ENCODE data around the gene MARS1.

The MARS1 gene

DNA sequence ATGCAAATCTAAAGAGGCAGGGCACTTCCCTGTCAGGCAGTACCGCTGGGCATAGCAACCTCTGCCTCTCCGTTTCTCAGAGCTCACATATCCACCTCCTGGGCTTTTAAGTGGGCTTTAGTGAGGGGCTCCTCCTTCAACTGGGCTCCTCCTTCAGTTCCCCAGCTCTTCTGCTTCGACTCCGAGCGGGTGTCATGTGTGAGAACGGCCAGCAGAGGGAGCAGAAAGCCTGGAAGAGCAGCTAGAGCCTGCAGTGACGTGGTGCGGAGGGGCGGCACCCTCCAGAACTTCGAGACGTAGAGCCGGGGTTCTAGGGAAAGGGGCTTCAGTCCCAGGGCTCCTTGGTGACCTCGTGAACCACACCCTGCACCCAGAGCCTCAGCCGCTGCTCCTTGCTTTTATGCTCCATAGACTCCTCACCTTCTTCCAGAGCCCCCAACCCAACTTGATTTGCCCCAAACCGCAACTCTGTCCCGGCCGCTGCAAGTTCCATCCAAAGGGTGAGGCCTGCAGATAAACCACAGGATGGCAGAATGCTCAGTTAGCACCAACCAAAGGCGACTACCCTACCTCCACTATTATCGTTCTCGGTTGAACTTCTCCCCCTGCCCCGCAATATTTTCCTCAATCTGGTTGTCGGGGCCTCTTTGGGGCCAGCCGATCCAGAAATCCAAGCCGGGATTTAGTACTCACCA is 28.7 kb upstream of the MARS1 start:
- H3K27me3 ChIP-seq (ENCODE audit: control insufficient read depth, insufficient read depth, low read length): no peaks in the 10 kb centered on the region
- H3K4me1 ChIP-seq (ENCODE audit: control insufficient read depth, insufficient read depth, low read length): peaks cover 31% of the 10 kb centered on the region
- H3K9me3 ChIP-seq (ENCODE audit: control insufficient read depth, insufficient read depth, low read length): no peaks in the 10 kb centered on the region
- no peaks in the 10 kb centered on the region for H3K36me3 ChIP-seq (ENCODE audit: control insufficient read depth, insufficient read depth, low read length)
- H3K4me3 ChIP-seq (ENCODE audit: low read depth, low read length): peak overlapping the region; percentile 86
- peak overlapping the region; percentile 74 for H3K27ac ChIP-seq (ENCODE audit: low read depth, low read length)
- peak overlapping the region; percentile 45 for H3K9ac ChIP-seq (ENCODE audit: low read depth, low read length)

DNA sequence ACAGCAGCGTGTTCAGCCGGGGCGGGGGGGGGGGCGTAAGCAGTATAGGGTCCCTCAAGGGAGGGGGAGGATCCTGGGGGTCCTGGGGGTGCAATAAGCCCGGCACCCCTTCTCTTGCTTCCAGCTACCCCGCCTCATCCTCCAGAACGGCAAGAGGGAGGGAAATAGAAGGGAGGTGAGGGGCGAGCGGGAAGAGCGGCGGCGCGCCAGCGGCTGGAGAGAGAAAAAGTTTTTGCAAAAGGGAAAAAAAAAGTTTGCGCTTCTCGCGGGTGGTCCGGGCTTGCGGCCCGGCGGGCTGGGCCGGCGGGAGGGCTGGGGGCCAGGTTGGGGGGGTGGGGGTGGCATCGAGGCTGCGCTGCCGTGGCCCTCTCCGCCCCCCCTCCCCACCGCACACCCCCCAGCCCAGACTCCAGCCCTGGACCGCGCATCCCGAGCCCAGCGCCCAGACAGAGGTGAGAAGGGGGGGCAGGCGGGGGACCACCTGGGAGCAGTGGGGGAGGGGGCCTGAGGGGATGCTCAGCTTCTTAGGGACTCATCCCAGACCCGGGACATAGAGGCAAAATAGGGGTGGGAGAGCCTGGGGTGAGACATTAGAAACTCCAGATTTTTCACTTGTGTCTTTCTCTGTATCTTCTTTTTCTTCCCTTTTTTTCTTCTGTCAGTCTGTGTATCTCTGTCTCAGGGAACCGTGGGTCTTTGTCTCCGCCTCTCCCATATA is 28.0 kb upstream of the MARS1 start, which contains the start of gene GLI1:
GLI1 (plus strand) TSS at position 36 of the 718 bp plus-strand sequence. CDS start 3,907 bp downstream, outside the sequence.
- Histone ChIP-seq H3K27me3 (ENCODE audit: control insufficient read depth, insufficient read depth, low read length) (no peaks in the 10 kb centered on the region), H3K4me3 (ENCODE audit: low read depth, low read length) (peak within 1 kb of the TSS; percentile 87), H3K9ac (ENCODE audit: low read depth, low read length) (peak within 1 kb of the TSS; percentile 45), H3K27ac (ENCODE audit: low read depth, low read length) (peak within 1 kb of the TSS; percentile 94), H3K36me3 (ENCODE audit: control insufficient read depth, insufficient read depth, low read length) (peaks cover 4% of the 10 kb centered on the region; the same call in 1 of the 2 replicates), H3K4me1 (ENCODE audit: control insufficient read depth, insufficient read depth, low read length) (peaks cover 25% of the 10 kb centered on the region), H3K9me3 (ENCODE audit: control insufficient read depth, insufficient read depth, low read length) (no peaks in the 10 kb centered on the region)

DNA sequence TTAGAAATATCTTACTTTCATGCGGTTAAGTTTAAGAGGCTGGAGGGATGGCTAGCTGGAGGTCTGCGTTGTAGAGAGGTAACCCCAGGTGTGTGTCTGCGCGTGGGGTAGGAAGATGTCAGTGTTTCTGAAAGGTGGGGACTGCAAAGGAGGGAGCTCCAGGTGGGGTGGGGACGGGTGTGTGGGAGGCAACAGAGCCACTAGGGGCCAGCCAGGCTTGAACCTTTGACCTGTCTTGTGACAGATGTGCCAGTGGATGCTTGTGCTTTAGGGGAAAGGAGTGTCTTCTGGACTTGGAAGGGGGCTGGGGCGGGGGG is 27.4 kb upstream of the MARS1 start:
- Histone ChIP-seq H3K27me3 (ENCODE audit: control insufficient read depth, insufficient read depth, low read length) (no peaks in the 10 kb centered on the region), H3K9me3 (ENCODE audit: control insufficient read depth, insufficient read depth, low read length) (no peaks in the 10 kb centered on the region), H3K9ac (ENCODE audit: low read depth, low read length) (peak overlapping the region; percentile 22; the same call in 1 of the 2 replicates), H3K27ac (ENCODE audit: low read depth, low read length) (peak overlapping the region; percentile 94), H3K4me1 (ENCODE audit: control insufficient read depth, insufficient read depth, low read length) (peaks cover 22% of the 10 kb centered on the region), H3K4me3 (ENCODE audit: low read depth, low read length) (peak overlapping the region; percentile 87), H3K36me3 (ENCODE audit: control insufficient read depth, insufficient read depth, low read length) (peaks cover 4% of the 10 kb centered on the region; the same call in 1 of the 2 replicates)

DNA sequence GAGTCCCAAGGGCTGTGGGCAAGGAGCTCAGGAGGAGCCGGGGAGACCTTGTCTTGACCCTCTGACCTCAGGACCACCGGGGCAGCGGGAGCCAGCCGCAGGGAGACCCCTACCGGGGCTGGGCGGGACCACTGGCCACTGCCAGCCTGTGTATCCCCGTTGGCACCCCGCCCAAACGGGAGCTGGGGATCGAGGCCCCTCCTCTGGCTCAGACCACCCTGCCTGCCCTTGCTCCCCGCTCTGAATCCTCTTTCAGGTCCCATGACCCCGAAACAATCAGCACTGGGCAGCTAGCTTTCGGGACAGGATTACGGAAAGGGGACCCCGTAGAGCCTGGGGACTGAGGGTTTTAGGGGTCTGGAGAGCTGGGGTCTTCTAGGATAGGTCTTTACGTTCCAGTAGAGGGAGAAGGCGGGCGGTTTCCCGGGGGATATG is 27.0 kb upstream of the MARS1 start:
- peaks cover 17% of the 10 kb centered on the region for H3K4me1 ChIP-seq (ENCODE audit: control insufficient read depth, insufficient read depth, low read length)
- H3K27ac ChIP-seq (ENCODE audit: low read depth, low read length): peak overlapping the region; percentile 94
- peak overlapping the region; percentile 82 for H3K9ac ChIP-seq (ENCODE audit: low read depth, low read length)

DNA sequence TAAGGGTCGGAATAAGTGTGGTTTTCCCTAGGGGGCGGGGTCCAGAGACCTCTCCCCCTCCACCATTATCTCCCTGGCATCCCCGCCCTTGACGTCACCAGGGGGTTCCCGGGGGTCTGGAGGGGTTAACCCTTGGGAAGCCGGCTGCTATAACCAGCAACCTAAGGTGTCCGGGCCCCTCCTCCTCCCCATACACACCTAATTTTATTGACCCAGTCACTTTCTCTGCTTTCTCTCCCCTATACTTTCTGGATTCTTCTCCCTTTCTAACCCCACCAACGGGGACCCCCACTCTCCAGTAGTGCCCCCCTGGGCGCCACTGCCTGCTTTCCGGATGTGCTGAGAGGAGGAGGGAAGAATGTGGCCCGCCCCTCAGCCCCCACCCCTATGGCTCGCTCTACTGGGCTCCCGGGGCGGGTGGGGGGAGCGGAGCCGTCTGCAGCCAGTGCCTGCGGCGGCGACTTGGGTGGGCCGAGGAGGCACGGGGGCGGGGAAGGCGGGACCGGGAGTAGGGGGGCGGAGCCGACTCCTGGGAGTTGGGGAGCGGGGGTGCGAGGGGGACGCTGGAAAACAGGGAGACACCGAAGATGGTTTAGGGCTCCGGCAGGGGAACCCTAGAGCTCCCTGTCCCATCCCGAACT is 26.5 kb upstream of the MARS1 start:
- H3K36me3 ChIP-seq (ENCODE audit: control insufficient read depth, insufficient read depth, low read length): peaks cover 13% of the 10 kb centered on the region; the same call in 1 of the 2 replicates
- H3K4me3 ChIP-seq (ENCODE audit: low read depth, low read length): peak overlapping the region; percentile 87
- peak overlapping the region; percentile 82 for H3K9ac ChIP-seq (ENCODE audit: low read depth, low read length)
- peak overlapping the region; percentile 94 for H3K27ac ChIP-seq (ENCODE audit: low read depth, low read length)
- H3K27me3 ChIP-seq (ENCODE audit: control insufficient read depth, insufficient read depth, low read length): no peaks in the 10 kb centered on the region
- H3K4me1 ChIP-seq (ENCODE audit: control insufficient read depth, insufficient read depth, low read length): peaks cover 14% of the 10 kb centered on the region
- H3K9me3 ChIP-seq (ENCODE audit: control insufficient read depth, insufficient read depth, low read length): no peaks in the 10 kb centered on the region

More for the DNA sequence above, 27.0 kb upstream of the MARS1 start:
- Histone ChIP-seq H3K9me3 (ENCODE audit: control insufficient read depth, insufficient read depth, low read length) (no peaks in the 10 kb centered on the region), H3K36me3 (ENCODE audit: control insufficient read depth, insufficient read depth, low read length) (peaks cover 8% of the 10 kb centered on the region; the same call in 1 of the 2 replicates), H3K4me3 (ENCODE audit: low read depth, low read length) (peak overlapping the region; percentile 87), H3K27me3 (ENCODE audit: control insufficient read depth, insufficient read depth, low read length) (no peaks in the 10 kb centered on the region)

DNA sequence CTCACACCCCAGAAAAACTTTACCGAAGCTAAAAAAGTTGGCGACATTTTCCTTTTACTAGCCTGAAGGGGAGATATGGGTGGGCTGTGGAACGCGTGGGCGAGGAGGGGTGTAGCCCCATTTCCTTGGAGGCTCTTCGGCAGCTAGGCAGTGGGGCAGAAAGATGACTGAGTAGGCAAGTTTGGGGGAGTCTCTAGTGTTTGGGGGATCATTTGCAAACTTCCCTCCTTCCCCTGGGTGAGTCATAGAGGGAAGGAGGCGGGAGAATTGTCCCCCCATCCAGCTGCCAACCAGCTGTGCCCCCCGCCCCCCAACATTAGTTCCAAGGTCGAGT is 26.0 kb upstream of the MARS1 start:
- Histone ChIP-seq H3K27ac (ENCODE audit: low read depth, low read length) (peak overlapping the region; percentile 94), H3K36me3 (ENCODE audit: control insufficient read depth, insufficient read depth, low read length) (peaks cover 13% of the 10 kb centered on the region; the same call in 1 of the 2 replicates), H3K4me3 (ENCODE audit: low read depth, low read length) (peak overlapping the region; percentile 87), H3K4me1 (ENCODE audit: control insufficient read depth, insufficient read depth, low read length) (peaks cover 10% of the 10 kb centered on the region), H3K27me3 (ENCODE audit: control insufficient read depth, insufficient read depth, low read length) (no peaks in the 10 kb centered on the region), H3K9me3 (ENCODE audit: control insufficient read depth, insufficient read depth, low read length) (no peaks in the 10 kb centered on the region), H3K9ac (ENCODE audit: low read depth, low read length) (peak overlapping the region; percentile 82)

DNA sequence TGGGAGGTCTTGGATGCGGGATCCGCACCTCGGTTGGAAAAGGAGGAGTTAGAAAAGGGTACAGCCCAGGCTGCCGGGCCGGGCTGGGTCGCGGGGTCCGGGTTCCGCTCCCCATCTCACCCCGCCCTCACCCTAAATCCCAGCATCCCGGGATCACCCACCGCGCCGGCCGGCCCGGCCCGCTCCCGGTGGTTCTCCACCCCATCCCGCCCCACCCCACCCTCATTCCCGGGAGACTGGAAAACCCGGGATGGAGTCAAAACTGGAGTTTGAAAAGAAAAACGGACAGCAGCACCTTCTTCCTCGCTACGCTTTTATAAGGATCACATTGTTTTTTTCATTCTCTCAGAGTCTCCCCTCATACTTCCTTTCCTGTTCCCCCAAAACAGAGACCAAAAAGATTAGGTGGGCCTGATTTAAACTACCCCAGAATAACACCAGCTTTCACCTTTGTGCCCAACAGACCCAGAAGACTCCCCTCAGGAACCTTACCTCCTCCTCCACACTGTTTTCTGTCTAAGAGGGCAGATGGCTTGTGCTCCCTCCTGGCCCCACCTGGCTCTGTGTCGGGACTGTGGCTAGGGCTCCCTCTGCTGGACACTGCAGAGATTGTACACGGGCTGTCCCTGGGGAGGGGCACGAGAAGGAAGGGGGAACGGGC is 25.5 kb upstream of the MARS1 start:
- Histone ChIP-seq H3K9ac (ENCODE audit: low read depth, low read length) (peak overlapping the region; percentile 82), H3K9me3 (ENCODE audit: control insufficient read depth, insufficient read depth, low read length) (no peaks in the 10 kb centered on the region), H3K27me3 (ENCODE audit: control insufficient read depth, insufficient read depth, low read length) (no peaks in the 10 kb centered on the region), H3K27ac (ENCODE audit: low read depth, low read length) (peak overlapping the region; percentile 94), H3K4me3 (ENCODE audit: low read depth, low read length) (peak overlapping the region; percentile 87), H3K4me1 (ENCODE audit: control insufficient read depth, insufficient read depth, low read length) (peaks cover 10% of the 10 kb centered on the region), H3K36me3 (ENCODE audit: control insufficient read depth, insufficient read depth, low read length) (peaks cover 16% of the 10 kb centered on the region; the same call in 1 of the 2 replicates)

DNA sequence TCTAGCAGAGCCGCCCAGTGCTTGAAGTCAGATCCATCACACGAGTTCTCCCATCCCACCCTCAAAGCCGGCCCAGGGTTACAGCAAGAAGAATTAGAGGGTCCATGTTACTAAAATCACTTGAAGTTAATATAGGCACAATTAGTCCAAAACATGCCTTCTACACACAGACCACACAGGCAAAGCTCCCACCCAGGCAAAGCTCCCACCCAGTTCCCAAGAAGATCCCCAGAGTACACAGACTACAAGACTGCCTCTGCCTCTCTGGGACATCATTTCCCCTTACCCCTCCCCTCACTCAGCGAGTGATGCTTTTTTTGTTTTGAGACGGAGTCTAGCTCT is 25.0 kb upstream of the MARS1 start:
- Histone ChIP-seq H3K9ac (ENCODE audit: low read depth, low read length) (no peak overlapping the region), H3K36me3 (ENCODE audit: control insufficient read depth, insufficient read depth, low read length) (peaks cover 16% of the 10 kb centered on the region; the same call in 1 of the 2 replicates), H3K4me1 (ENCODE audit: control insufficient read depth, insufficient read depth, low read length) (peaks cover 10% of the 10 kb centered on the region), H3K9me3 (ENCODE audit: control insufficient read depth, insufficient read depth, low read length) (no peaks in the 10 kb centered on the region), H3K27me3 (ENCODE audit: control insufficient read depth, insufficient read depth, low read length) (no peaks in the 10 kb centered on the region), H3K27ac (ENCODE audit: low read depth, low read length) (no peak overlapping the region), H3K4me3 (ENCODE audit: low read depth, low read length) (no peak overlapping the region)

DNA sequence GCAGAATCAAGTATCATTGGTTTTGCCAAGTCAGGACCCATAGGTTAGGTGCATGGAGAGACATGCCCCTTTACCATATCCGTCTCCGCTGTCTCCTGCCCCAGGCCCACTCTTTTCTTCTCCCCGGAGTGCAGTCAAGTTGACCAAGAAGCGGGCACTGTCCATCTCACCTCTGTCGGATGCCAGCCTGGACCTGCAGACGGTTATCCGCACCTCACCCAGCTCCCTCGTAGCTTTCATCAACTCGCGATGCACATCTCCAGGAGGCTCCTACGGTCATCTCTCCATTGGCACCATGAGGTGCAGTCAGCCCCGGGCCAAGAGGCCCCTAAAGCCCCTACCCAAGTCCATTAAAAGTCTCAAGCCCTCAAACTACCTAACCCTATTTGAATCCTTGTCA is 23.3 kb upstream of the MARS1 start:
- peaks cover 22% of the 10 kb centered on the region for H3K36me3 ChIP-seq (ENCODE audit: control insufficient read depth, insufficient read depth, low read length)
- no peak overlapping the region for H3K9ac ChIP-seq (ENCODE audit: low read depth, low read length)
- H3K27ac ChIP-seq (ENCODE audit: low read depth, low read length): no peak overlapping the region
- H3K4me3 ChIP-seq (ENCODE audit: low read depth, low read length): no peak overlapping the region
- peaks cover 3% of the 10 kb centered on the region; the same call in 1 of the 2 replicates for H3K4me1 ChIP-seq (ENCODE audit: control insufficient read depth, insufficient read depth, low read length)
- no peaks in the 10 kb centered on the region for H3K27me3 ChIP-seq (ENCODE audit: control insufficient read depth, insufficient read depth, low read length)
- no peaks in the 10 kb centered on the region for H3K9me3 ChIP-seq (ENCODE audit: control insufficient read depth, insufficient read depth, low read length)

DNA sequence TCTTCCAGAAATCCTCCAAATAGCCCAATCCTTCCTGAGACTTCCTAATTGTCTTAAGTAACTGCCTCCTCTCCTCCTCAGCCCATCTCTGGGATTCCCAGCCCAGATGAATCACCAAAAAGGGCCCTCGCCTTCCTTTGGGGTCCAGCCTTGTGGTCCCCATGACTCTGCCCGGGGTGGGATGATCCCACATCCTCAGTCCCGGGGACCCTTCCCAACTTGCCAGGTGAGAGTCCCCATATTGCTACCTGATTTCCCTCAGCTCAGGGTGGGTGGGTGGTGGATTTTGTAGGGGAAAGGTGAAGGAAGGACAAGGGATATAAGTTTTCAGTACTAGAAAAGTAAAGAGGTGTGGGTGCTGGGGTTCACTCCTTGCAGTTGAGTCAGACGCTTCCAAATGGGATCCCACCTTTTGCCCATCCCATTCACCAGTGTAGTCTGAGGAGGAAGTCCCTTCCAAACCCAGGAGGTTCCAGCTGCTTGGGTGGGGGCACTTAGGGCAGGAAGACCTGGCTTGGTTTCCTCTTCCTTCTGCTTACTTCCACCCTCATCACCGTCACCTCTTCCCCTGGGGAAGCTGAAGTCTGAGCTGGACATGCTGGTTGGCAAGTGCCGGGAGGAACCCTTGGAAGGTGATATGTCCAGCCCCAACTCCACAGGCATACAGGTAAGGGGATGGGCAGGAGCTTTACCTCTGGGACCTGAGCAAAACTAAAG is 22.7 kb upstream of the MARS1 start:
- H3K27me3 ChIP-seq (ENCODE audit: control insufficient read depth, insufficient read depth, low read length): no peaks in the 10 kb centered on the region

More for the DNA sequence above, 22.7 kb upstream of the MARS1 start:
- Histone ChIP-seq H3K4me3 (ENCODE audit: low read depth, low read length) (no peak overlapping the region), H3K9me3 (ENCODE audit: control insufficient read depth, insufficient read depth, low read length) (no peaks in the 10 kb centered on the region), H3K36me3 (ENCODE audit: control insufficient read depth, insufficient read depth, low read length) (peaks cover 25% of the 10 kb centered on the region), H3K27ac (ENCODE audit: low read depth, low read length) (no peak overlapping the region), H3K9ac (ENCODE audit: low read depth, low read length) (no peak overlapping the region), H3K4me1 (ENCODE audit: control insufficient read depth, insufficient read depth, low read length) (peaks cover 3% of the 10 kb centered on the region; the same call in 1 of the 2 replicates)
